GM19043 (cell line): ENCODE measurements around the gene IGFL2.
"Not testable (repeated sequence)": the region's sequence is repeated elsewhere in the genome, so short reads cannot be mapped to it uniquely, and the experiment has no call there.

Experiments
- ATAC-seq: cut with Tn5 transposase; IDR thresholded peaks from one replicate; pipeline ENCODE4 v1.9.1; 2021; ENCODE audit warnings: low read depth; ENCODE audit not compliant: unreplicated experiment

Gene IGFL2

DNA sequence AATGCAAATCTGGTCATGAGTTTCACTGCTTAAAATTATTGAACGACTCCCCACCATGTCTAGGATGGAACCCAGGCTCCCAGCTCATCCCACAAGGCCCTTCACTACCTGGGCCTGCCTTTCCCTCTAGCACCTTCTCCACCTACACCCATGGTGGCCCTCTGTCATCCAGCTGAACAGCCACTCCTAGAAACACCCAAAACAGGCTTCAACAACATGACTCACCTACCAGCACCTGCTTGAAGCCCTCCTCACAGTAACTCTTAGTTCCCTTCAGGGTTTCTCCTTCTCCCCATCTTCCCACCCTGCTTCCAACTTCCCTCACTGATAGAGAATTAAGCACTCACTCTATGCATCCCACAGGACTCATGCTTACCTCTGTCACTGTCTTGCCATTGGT is 6.6 kb upstream of the IGFL2 start:
- no peak for ATAC-seq

DNA sequence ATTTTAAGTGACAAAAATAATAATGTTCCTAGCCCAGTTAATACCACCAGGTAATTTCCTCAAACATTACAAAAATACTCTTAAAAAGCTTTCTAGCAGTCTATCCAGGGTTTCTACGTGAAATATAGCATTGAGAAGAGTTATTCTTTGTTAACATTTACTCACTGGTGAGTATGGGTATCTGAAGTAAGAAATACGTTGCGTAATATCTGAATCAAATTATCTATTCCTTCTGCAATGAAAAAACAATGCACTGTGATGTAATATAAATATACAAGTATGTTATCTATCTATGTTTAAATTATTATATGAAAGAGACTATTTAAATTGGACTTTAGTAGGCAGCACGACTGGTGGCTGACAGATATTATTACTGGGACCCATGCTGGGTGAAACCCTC is 5.7 kb upstream of the IGFL2 start:
- no peak for ATAC-seq

DNA sequence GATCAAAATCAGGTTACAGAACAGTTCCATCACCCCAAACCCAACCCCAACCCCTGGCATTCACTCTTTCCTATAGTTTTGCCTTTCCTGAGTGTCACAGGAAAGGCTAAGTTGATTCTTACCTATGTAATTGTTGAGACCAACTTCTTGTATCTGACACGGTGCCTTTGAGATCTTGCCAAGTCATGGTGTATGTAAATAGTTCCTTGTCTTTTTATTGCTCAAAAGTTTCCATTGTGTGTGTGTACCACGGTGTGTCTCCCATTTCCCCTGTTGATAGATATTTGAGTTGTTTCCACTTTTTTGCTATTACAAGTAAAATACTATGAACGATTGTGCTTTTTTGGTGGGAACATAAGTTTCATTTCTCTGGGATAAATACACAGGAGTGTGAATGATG is 3.3 kb upstream of the IGFL2 start:
- no peak for ATAC-seq

DNA sequence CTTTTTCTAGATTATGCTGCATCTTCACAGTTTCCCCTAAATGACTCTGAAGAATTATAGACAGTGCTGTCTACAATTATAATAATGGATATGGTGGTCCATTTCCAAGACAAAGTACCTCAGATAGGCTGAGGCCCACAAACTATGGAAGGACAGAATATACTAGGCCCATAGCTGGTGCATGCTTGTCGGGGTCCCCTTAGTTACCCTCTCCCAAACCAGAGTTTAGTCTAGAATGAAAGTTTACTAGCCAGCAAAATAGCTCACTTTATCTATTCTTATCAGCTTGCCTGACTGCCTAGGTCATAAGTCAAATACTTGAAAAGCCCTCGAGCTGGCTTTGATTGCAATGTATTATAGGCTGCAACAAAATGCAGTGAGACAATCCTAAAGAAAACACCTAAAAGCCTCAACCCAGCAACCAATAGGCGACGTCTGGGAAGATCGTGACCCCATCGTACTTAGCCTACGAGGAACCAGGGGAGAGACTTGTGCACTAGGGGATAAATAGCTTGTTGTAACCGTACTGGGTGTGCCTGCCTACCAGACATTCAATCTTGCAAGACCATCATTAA is 785 bp upstream of the IGFL2 start:
- ATAC-seq, result no peak

DNA sequence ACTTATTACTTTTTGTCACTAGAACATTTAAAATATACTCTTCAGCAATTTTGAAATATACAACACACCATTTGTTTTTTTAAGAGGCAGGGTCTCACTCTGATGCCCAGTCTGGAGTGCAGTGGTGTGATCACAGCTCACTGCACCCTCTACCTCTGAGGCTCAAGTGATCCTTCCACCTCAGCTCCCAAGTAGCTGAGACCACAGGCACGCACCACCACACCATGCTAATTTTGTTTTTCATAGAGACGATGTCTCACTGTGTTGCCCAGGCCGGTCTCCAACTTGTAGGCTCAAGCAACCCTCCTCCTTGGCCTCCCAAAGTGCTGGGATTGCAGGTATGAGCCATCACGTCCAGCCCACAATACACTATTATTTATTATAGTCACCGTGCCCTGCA is 2.6 kb downstream of the IGFL2 start:
- ATAC-seq, result no peak

DNA sequence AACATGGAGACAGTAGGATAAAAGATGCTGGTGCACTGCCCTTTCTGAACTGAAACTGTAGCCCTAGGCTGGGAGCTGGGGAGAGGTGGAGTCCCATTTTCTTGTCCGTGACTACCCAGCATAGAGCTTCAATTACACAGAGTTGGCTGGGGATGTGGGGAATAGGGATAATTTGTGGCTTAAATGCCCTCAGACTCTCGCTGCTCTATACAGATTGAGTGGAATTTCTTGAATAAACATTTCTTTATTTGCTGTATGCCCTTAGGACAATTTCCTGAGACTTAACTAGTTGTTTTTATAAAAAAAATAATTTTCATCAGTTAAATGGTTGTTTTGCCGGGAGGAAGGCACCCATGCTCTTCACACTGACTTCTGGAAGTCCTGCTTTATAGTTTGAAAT is 7.2 kb downstream of the IGFL2 start:
- no peak for ATAC-seq

DNA sequence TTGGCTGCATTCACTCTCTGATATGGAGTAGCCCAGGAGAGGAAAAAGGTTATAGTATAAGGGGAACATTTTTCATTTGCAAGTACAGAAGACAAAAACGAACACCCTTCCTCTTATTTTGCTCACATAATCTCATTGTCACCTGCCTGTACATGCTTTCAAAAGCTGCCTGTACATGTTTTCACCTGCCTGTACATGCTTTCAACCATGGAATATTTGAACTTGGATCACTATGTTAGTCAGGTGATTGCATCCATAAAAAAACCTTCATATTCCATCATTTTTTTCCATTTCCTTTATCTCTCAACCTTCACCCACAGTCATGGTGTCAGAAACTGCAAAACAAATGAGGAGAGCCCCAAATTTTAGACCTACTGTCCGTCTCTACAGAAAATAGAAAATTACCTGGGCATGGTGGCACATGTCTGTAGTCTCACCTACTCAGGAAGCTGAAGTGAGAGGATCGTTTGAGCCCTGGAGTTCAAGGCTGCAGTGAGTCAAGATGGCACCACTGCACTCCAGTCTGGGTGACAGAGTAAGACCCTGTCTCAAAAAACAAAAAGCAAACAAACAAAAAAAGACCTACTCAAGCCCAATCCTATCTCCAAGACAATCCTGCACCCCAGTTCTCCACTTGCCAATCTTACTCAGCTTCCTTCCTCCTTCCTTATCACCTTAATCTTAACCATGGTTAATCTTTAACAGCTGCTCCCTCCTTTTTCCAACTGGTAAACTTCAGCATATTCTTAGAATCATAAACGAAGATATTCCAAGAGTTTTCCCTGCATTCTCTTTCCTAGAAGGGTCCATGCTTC is 11.6 kb downstream of the IGFL2 start:
- ATAC-seq, result no peak

DNA sequence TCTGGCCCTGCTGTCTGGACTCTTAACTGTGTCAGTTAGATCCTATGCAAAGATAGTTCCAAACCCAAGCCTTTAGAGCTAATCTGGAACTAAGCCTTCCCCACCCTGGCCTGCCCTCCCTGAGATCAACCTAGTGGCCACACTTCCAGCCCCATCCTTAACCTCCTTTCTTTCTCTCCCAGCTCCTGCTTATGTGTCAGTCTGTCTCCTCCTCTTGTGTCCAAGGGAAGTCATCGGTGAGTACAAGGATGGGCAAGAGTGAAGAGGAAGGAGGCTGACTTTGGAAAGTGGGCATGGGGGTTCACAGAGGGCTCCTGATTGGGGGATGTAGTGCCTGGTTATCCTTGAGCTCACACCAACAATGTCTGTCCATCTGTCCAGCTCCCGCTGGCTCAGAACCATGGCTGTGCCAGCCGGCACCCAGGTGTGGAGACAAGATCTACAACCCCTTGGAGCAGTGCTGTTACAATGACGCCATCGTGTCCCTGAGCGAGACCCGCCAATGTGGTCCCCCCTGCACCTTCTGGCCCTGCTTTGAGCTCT is 12.3 kb downstream of the IGFL2 start:
- ATAC-seq, result no peak

DNA sequence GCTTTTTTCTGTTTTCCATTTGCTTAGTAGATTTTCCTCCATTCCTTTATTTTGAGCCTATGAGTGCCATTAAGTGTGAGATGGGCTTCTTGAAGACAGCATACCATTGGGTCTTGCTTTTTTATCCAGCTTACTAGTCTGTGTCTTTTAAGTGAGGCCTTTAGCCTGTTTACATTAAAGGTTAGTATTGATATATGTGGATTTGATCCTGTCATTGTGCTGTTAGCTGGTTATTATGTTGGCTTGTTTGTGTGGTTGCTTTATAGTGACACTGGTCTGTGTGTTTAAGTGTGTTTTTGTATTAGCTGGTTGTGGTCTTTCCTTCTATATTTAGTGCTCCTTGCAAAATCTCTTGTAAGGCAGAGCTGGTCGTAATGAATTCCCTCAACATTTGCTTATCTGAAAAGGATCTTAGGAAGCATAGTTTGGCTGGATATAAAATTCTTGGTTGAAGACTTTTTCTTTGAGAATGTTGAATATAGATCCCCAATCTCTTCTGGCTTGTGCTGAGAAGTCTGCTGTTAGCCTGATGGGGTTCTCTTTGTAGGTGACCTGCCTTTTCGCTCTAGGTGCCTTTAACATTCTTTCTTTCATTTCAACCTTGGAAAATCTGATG is 13.7 kb downstream of the IGFL2 start:
- not testable (repeated sequence) for ATAC-seq

DNA sequence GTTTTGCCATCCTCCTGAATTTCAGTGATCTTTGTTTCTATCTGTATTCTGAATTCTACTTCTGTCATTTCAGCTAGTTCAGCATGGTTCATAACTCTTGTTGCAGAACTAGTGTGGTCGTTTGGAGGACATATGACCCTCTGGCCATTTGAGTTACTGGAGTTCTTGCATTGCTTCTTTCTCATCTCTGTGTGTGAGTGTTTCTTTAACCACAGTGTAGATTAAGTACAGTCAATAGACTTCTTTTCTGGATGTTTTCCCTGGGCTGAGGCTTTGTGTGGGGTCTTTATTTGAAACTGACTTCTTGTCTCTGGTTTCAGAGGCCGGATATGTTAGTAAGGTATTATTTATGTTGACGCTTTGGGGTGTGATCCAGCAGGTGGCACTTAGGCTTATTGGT is 14.7 kb downstream of the IGFL2 start:
- ATAC-seq, result no peak

DNA sequence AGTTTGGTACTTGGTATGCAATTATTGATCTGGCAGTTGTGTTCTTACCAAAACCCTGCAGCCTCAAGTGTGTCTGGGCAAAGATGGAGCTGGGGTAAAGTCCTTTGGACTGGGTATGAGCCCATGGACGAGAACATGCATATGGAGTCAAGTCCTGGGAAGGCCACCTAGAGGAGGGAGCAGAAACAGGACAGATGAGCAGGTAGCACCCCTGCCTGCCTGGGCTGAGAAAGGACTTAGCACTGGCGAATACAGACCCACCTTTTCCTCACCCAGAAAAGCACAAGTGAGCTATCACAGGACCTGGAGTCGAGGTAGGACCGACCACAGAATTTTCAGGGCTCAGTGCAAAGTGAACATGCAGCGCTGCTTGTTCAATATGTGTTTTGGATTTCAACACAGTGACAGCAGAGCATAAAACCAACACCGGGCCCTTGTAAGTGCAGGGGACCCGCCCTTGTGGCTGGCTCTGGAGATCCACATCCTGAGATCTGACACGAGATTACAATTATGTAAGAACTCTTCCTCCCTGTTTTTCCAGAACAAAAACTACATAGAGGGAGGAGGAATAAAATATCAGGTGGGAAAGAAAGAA is 25.9 kb downstream of the IGFL2 start:
- ATAC-seq, result no peak

DNA sequence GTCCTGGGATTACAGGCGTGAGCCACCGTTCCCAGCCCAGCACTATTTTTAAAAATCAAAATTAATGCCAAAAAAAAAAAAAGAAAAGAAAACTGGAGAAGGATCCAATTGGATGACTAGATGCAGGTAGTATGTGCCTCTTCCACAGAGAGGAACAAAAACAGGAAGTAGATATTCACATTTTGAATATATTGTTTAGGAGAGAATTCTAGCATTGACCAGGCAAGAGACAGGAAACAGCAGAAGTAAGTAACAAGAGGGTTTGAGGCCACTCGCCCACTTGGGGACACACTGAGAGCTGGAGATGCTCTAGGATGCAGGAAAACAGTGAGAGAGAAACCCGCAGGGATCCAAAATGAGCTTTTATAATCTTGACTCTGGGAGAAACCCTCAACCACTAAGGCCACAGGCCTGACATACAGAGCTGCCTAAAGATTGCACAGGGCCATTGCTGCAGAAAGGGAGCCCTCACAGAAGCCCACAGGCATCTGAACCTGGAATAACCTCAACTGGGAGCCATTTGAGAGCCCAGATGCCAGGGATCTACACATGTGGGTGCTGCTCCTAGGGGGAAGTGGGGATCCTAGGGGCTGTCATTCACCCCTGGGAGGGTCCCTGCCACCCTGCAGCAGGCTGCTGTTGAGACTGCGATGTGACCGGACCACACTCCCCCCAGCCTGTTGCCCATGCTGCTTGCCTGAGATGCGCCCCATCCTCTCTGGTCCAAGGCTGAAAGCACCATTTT is 28.2 kb downstream of the IGFL2 start:
- ATAC-seq, result no peak

DNA sequence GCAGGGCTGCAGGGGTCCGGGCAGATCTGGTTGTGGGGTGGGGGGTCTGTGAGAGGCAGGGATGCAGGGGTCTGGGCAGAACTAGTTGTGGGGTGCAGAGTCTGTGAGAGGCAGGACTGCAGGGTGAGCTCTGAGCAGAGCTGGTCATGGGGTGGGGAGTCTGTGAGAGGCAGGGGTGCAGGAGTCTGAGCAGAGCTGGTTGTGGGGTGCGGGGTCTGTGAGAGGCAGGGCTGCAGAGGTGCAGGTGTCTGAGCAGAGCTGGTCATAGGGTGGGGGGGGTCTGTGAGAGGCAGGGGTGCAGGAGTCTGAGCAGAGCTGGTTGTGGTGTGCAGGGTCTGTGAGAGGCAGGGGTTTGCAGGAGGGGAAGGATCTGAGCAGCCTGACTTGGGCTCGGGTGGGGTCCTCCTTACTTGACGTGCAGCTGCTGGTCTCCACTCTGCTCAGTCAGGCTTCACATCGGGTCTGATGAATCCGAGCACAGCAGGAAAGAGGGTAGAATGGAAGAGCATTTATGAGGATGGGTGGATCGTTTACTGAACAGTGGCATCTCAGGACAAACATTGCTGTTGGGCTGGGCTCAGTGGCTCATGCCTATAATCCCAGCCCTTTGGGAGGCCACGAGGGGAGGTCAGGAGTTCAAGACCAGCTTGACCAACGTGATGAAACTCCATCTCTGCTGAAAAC is 31.2 kb downstream of the IGFL2 start:
- ATAC-seq, result no peak

DNA sequence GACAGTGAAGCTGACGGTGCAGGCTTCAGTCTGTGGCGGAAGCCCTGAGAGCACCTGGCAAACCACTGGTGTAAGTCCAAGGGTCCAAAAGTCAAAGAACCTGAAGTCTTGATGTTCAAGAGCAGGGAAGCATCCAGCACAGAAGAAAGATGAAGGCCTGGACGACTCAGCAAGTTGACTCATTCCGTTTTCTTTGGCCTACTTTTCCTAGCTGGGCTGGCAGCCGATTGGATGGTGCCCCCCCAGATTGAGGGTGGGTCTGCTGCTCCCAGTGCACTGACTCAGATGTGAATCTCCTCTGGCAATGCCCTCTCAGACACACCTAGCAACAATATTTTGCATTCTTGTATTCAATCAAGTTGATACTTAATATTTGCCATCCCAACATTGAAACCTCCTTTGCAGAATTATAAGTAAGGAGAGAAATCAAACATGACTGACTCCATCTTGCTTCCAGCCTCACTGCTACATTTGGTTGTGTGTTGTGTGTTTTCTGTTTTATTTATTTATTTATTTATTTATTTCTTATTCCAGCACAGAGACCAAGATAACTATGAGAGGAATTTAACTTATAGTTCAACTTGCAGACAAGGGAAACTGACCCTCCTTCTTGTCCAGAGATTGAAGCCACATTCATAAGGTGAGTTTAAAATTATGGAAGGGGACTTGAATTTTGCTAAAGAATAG is 32.8 kb downstream of the IGFL2 start:
- no peak for ATAC-seq

DNA sequence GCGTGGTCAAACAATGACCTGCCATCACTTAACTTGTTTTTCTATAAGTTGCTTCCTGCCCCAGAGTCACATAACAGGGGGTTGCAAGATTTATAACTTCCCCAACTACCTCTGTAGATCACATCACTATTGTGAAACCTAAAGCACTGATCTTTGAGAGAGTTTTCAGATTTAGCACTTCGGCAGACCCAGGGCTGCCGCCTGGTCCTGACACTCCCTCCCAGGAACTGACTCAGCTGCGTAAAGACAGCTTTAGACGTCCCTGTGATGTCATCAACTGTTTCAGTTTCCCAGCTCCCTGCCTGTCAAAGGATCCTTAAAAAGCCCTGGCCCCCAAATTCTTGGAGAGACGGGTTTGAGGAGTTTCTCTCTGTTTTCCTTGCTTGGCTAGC is 33.3 kb downstream of the IGFL2 start:
- ATAC-seq, result no peak

DNA sequence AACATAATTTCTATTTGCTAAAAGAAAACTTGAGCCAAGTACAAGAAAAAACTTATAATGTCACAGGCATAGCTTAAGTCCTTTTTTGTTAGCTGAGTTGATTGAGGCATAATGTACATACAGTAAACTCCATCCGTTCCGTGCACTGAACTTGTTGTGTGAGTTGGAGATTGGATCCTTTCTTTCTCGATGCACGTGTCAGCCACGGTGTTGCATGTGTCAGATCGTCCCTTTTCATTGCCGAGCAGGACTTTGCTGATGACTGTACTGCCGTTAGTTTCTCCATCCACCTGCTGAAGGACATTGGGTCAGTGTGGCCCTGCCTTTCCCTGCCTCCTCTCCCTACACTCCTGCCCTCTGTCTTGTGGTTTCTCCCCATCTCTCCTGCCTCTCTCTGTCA is 34.4 kb downstream of the IGFL2 start:
- no peak for ATAC-seq

DNA sequence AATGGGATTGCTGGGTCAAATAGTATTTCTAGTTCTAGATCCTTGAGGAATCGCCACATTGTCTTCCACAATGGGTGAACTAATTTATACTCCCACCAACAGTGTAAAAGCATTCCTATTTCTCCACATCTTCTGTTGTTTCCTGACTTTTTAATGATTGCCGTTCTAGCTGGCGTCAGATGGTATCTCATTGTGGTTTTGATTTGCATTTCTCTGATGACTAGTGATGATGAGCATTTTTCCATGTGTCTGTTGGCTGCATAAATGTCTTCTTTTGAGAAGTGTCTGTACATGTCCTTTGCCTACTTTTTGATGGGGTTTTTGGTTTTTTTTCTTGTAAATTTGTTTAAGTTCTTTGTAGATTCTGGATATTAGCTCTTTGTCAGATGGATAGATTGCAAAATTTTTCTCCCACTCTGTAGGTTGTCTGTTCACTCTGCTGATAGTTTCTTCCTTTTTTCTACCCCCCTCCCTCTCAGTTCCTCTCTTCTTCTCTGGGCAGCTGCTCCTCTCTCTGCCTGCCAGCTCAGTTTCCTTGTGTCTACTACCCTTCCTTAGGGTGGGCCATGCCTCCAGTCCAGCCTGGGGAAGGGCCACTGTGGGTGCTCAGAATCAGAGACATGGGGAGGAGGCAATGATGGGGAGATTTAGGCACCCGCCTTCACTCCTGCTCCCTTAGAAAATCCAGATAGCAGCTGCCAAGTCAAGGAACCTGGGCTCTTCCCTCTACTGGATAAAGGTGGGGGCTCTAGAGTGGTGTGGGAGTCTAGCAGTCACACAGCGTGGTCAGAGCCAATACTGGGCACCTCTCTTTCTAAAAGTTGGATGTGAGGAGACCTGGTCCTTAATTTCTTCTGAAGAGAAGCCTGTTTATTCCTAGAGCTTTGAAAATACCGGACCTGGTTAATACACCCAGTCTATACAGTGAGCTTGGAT is 37.0 kb downstream of the IGFL2 start:
- not testable (repeated sequence) for ATAC-seq

DNA sequence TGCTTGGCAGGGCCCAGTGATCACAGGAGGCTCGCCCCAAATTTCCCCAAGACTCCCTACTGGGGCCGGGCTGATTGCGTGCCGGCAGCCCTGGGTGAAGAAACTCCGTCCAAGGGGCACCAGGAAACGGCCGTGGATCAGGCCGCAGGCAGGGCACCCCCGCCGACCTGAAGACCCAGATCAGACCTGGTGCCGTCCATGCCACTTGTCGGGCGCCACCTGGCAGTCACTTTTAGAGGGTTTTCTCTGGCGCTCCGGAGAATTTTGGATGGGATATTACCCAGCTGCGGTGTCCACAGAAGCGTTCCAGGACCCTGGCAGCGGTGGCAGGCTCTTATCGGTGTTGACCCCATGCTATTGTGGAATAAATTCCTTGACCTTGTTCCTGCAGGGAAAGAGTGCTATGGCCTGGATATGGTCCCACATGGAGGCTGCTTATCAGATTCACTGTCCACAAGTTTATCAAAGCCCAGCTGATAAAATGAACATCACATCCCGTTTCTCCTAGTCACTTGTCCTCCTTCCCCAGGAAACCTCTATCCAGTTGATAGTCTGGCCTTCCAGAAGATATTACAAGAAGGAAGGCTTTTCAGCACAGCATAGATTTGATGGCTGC is 38.2 kb downstream of the IGFL2 start:
- no peak for ATAC-seq
